OCI-LY1 (cell line): ENCODE data around the gene MAN1A1.

Experiments
- H2AFZ ChIP-seq: fragments of 200-600 bp; sonication (generic), shearing (Covaris generic); 2 replicates; pipeline ENCODE4 v1.6.0; 2014; ENCODE audit warnings: antibody characterized with exemption, mild to moderate bottlenecking, low read length
- H3F3A ChIP-seq: fragments of 200-600 bp; sonication (generic), shearing (Covaris generic); 2 replicates; pipeline ENCODE4 v1.6.0; 2014; ENCODE audit warnings: mild to moderate bottlenecking, antibody characterized with exemption, low read length, moderate library complexity; ENCODE audit not compliant: insufficient read depth
- H3K27ac ChIP-seq: fragments of 200-600 bp; sonication (generic); 2 replicates; pipeline ENCODE4 v1.5.1; 2014; ENCODE audit warnings: low read length, mixed run types, mild to moderate bottlenecking, low read depth; ENCODE audit not compliant: poor library complexity, severe bottlenecking
- H3K27me3 ChIP-seq: fragments of 200-600 bp; sonication (generic); 2 replicates; pipeline ENCODE4 v1.6.0; 2014; ENCODE audit warnings: antibody characterized with exemption, mild to moderate bottlenecking, low read length, moderate library complexity; ENCODE audit not compliant: insufficient read depth
- H3K36me3 ChIP-seq: fragments of 200-600 bp; sonication (generic); 2 replicates; pipeline ENCODE4 v1.6.1; 2014; ENCODE audit warnings: mild to moderate bottlenecking, antibody characterized with exemption, low read length, moderate library complexity, mixed read lengths; ENCODE audit not compliant: insufficient read depth
- H3K4me1 ChIP-seq: fragments of 200-600 bp; sonication (generic); 2 replicates; pipeline ENCODE4 v1.5.1; 2014; ENCODE audit warnings: mild to moderate bottlenecking, low read length, moderate library complexity; ENCODE audit not compliant: insufficient read depth, severe bottlenecking
- H3K4me2 ChIP-seq: fragments of 200-600 bp; sonication (generic), shearing (Covaris generic); 2 replicates; pipeline ENCODE4 v1.6.1; 2014; ENCODE audit warnings: low read length
- H3K4me3 ChIP-seq: fragments of 200-600 bp; sonication (generic); 2 replicates; pipeline ENCODE4 v1.5.1; 2014; ENCODE audit warnings: low read length, low read depth, mild to moderate bottlenecking, mixed read lengths; ENCODE audit not compliant: poor library complexity, severe bottlenecking
- H3K79me2 ChIP-seq: fragments of 200-600 bp; shearing (Covaris generic); 2 replicates; pipeline ENCODE4 v1.6.1; 2016; ENCODE audit warnings: mixed run types, low read length, mixed read lengths; ENCODE audit not compliant: insufficient read depth
- H3K9ac ChIP-seq: fragments of 200-600 bp; sonication (generic), shearing (Covaris generic); 2 replicates; pipeline ENCODE4 v1.6.1; 2014; ENCODE audit warnings: mild to moderate bottlenecking, low read length, mixed read lengths
- H3K9me2 ChIP-seq: fragments of 200-600 bp; sonication (generic), shearing (Covaris generic); 2 replicates; pipeline ENCODE4 v1.6.1; 2014; ENCODE audit warnings: low read depth, mild to moderate bottlenecking, low read length, mixed read lengths
- H3K9me3 ChIP-seq: fragments of 200-600 bp; shearing (Covaris generic); 2 replicates; pipeline ENCODE4 v1.6.1; 2014; ENCODE audit warnings: low read length, mixed read lengths
- H4K20me1 ChIP-seq: fragments of 200-600 bp; sonication (generic), shearing (Covaris generic); 2 replicates; pipeline ENCODE4 v1.6.0; 2016; ENCODE audit warnings: mild to moderate bottlenecking, low read length; ENCODE audit not compliant: insufficient read depth
- CTCF ChIP-seq: fragments of 200-600 bp; sonication (generic), shearing (Covaris generic); IDR thresholded peaks from 2 replicates; pipeline ENCODE4 v1.5.1; 2017; ENCODE audit warnings: mild to moderate bottlenecking, antibody characterized with exemption, low read length, moderate library complexity, mixed read lengths
- EZH2 ChIP-seq: fragments of 200-600 bp; sonication (generic), shearing (Covaris generic); IDR thresholded peaks from 2 replicates; pipeline ENCODE4 v1.8.0; 2017; ENCODE audit warnings: borderline replicate concordance, mixed run types, mild to moderate bottlenecking, antibody characterized with exemption, low read length, moderate library complexity, mixed read lengths

MAN1A1 gene

GRCh38 chr6:119148825-119149525 is 200.6 kb downstream of the MAN1A1 start:
- Histone ChIP-seq H3K4me2 (no peak overlapping the region), H3K4me3 (no peak overlapping the region), H3F3A (no peaks in the 10 kb centered on the region), H3K4me1 (no peaks in the 10 kb centered on the region), H3K79me2 (no peaks in the 10 kb centered on the region), H4K20me1 (no peaks in the 10 kb centered on the region), H3K9ac (no peak overlapping the region), H3K36me3 (no peaks in the 10 kb centered on the region), H3K9me3 (no peaks in the 10 kb centered on the region), H3K9me2 (no peaks in the 10 kb centered on the region), H2AFZ (no peak overlapping the region), H3K27me3 (no peaks in the 10 kb centered on the region), H3K27ac (no peak overlapping the region)
- TF ChIP-seq CTCF (no peak), EZH2 (no peak)

GRCh38 chr6:119148098-119148824 is 201.3 kb downstream of the MAN1A1 start:
- no peak overlapping the region for H3K9ac ChIP-seq

More at GRCh38 chr6:119148098-119148824, 201.3 kb downstream of the MAN1A1 start:
- H3K36me3 ChIP-seq: no peaks in the 10 kb centered on the region
- H3K4me1 ChIP-seq: no peaks in the 10 kb centered on the region
- TF ChIP-seq CTCF (peak; percentile 83), EZH2 (no peak)
- no peaks in the 10 kb centered on the region for H3K79me2 ChIP-seq
- no peak overlapping the region for H3K4me2 ChIP-seq
- H3K9me2 ChIP-seq: no peaks in the 10 kb centered on the region
- no peak overlapping the region for H3K4me3 ChIP-seq
- H4K20me1 ChIP-seq: no peaks in the 10 kb centered on the region
- H3K9me3 ChIP-seq: no peaks in the 10 kb centered on the region
- H3K27me3 ChIP-seq: no peaks in the 10 kb centered on the region
- no peak overlapping the region for H2AFZ ChIP-seq
- no peak overlapping the region for H3K27ac ChIP-seq
- H3F3A ChIP-seq: no peaks in the 10 kb centered on the region
